H9 (cell line): ENCODE data around the gene HYAL4. TPM values are rescaled to one million over a fixed set of nuclear protein-coding genes. Genes with fewer than 3 reads are reported as not detected.

ENCODE experiments used
- DNase-seq: peaks from one replicate; pipeline ENCODE4 v3.0.0-alpha.2; 2017
- H2AFZ ChIP-seq: one replicate; pipeline ENCODE4 v1.6.1; 2013; ENCODE audit warnings: mild to moderate bottlenecking, low read length, control low read depth, moderate library complexity
- H2AK5ac ChIP-seq: 2 replicates; pipeline ENCODE4 v1.6.1; 2013; ENCODE audit warnings: low read length, control low read depth, mixed read lengths; ENCODE audit not compliant: insufficient read length
- H2BK120ac ChIP-seq: one replicate; pipeline ENCODE4 v1.6.1; 2013; ENCODE audit warnings: low read depth, mild to moderate bottlenecking, low read length, control low read depth, inconsistent platforms; ENCODE audit not compliant: poor library complexity, severe bottlenecking
- H2BK12ac ChIP-seq: 2 replicates; pipeline ENCODE4 v1.6.1; 2013; ENCODE audit warnings: low read length, control low read depth, mixed read lengths, low read depth; ENCODE audit not compliant: insufficient read length
- H2BK15ac ChIP-seq: 2 replicates; pipeline ENCODE4 v1.6.1; 2013; ENCODE audit warnings: low read depth, low read length, control low read depth
- H2BK20ac ChIP-seq: one replicate; pipeline ENCODE4 v1.6.1; 2013; ENCODE audit warnings: low read depth, mild to moderate bottlenecking, low read length, control low read depth, inconsistent platforms; ENCODE audit not compliant: poor library complexity, severe bottlenecking
- H2BK5ac ChIP-seq: 2 replicates; pipeline ENCODE4 v1.6.1; 2013; ENCODE audit warnings: low read length, control low read depth, mixed read lengths; ENCODE audit not compliant: insufficient read length
- H3K14ac ChIP-seq: 2 replicates; pipeline ENCODE4 v1.6.1; 2013; ENCODE audit warnings: low read length, control low read depth; ENCODE audit not compliant: insufficient read depth
- H3K18ac ChIP-seq: 2 replicates; pipeline ENCODE4 v1.6.1; 2013; ENCODE audit warnings: low read depth, mild to moderate bottlenecking, mixed read lengths, low read length, control low read depth; ENCODE audit not compliant: insufficient read length
- H3K23ac ChIP-seq: 2 replicates; pipeline ENCODE4 v1.6.1; 2013; ENCODE audit warnings: low read length, control low read depth, mixed read lengths, low read depth; ENCODE audit not compliant: insufficient read length
- H3K23me2 ChIP-seq: 2 replicates; pipeline ENCODE4 v1.6.1; 2013; ENCODE audit warnings: low read depth, mild to moderate bottlenecking, mixed read lengths, low read length, control low read depth; ENCODE audit not compliant: insufficient read length, poor library complexity, severe bottlenecking
- H3K27ac ChIP-seq: 2 replicates; pipeline ENCODE4 v1.5.1; 2013; ENCODE audit warnings: low read length, control low read depth, mixed read lengths, low read depth; ENCODE audit not compliant: insufficient read length
- H3K27me3 ChIP-seq: 2 replicates; pipeline ENCODE4 v1.6.1; 2013; ENCODE audit warnings: low read length, control low read depth, inconsistent platforms; ENCODE audit not compliant: insufficient read depth
- H3K4ac ChIP-seq: 2 replicates; pipeline ENCODE4 v1.6.1; 2013; ENCODE audit warnings: low read depth, mild to moderate bottlenecking, control low read depth, inconsistent platforms, low read length, moderate library complexity
- H3K4me1 ChIP-seq: 2 replicates; pipeline ENCODE4 v1.6.1; 2013; ENCODE audit warnings: low read length, control low read depth, inconsistent platforms; ENCODE audit not compliant: insufficient read depth
- H3K4me2 ChIP-seq: 2 replicates; pipeline ENCODE4 v1.6.1; 2013; ENCODE audit warnings: low read length, control low read depth, mixed read lengths; ENCODE audit not compliant: insufficient read length, insufficient read depth
- H3K56ac ChIP-seq: 2 replicates; pipeline ENCODE4 v1.6.1; 2013; ENCODE audit warnings: low read depth, mild to moderate bottlenecking, mixed read lengths, low read length, control low read depth; ENCODE audit not compliant: insufficient read length
- H3K79me1 ChIP-seq: 2 replicates; pipeline ENCODE4 v1.6.1; 2013; ENCODE audit warnings: low read depth, mild to moderate bottlenecking, moderate library complexity, low read length, control low read depth, inconsistent platforms; ENCODE audit not compliant: insufficient read depth, poor library complexity, severe bottlenecking
- H3K79me2 ChIP-seq: 2 replicates; pipeline ENCODE4 v1.6.1; 2013; ENCODE audit warnings: low read length, control low read depth, inconsistent platforms; ENCODE audit not compliant: insufficient read depth
- H3K9ac ChIP-seq: 2 replicates; pipeline ENCODE4 v1.6.1; 2013; ENCODE audit warnings: low read length, control low read depth, mixed read lengths; ENCODE audit not compliant: insufficient read length; ENCODE audit errors: extremely low read depth
- H3K9me3 ChIP-seq: one replicate; pipeline ENCODE4 v1.6.1; 2013; ENCODE audit warnings: low read depth, low read length, inconsistent platforms; ENCODE audit not compliant: control insufficient read depth
- H3T11ph ChIP-seq: one replicate; pipeline ENCODE4 v1.6.1; 2013; ENCODE audit warnings: mild to moderate bottlenecking, low read length, control low read depth, inconsistent platforms
- H4K20me1 ChIP-seq: one replicate; pipeline ENCODE4 v1.6.1; 2013; ENCODE audit not compliant: control insufficient read depth, insufficient read length, insufficient read depth
- H4K5ac ChIP-seq: 2 replicates; pipeline ENCODE4 v1.6.1; 2013; ENCODE audit warnings: low read depth, mild to moderate bottlenecking, mixed read lengths, low read length, control low read depth; ENCODE audit not compliant: insufficient read length
- H4K8ac ChIP-seq: replicated peaks from 2 replicates; pipeline ENCODE4 v1.6.1; 2013; ENCODE audit warnings: low read length, control low read depth, mixed read lengths, low read depth; ENCODE audit not compliant: insufficient read length
- H4K91ac ChIP-seq: 2 replicates; pipeline ENCODE4 v1.6.1; 2013; ENCODE audit warnings: low read depth, mild to moderate bottlenecking, moderate library complexity, mixed read lengths, low read length, control low read depth; ENCODE audit not compliant: insufficient read length
- H3K27ac Mint-ChIP-seq, 3 experiments: 2 replicates in 2 of 3; 3 replicates in 1 of 3; pipeline ENCODE4 v1.8.0; 2020 to 2021; ENCODE audit warnings: mixed read lengths in 3 of 3, mild to moderate bottlenecking in 1 of 3, moderate library complexity in 1 of 3
- H3K27me3 Mint-ChIP-seq: 2 replicates; pipeline ENCODE4 v1.8.0; 2021; ENCODE audit warnings: low read depth, mild to moderate bottlenecking, moderate library complexity, mixed read lengths
- H3K36me3 Mint-ChIP-seq, 3 experiments: 2 replicates in 2 of 3; 3 replicates in 1 of 3; pipeline ENCODE4 v1.8.0; 2020 to 2021; ENCODE audit warnings: low read depth in 3 of 3, mixed read lengths in 3 of 3; ENCODE audit not compliant: insufficient read depth in 1 of 3
- H3K4me1 Mint-ChIP-seq, 2 experiments: 2 replicates each; pipeline ENCODE4 v1.8.0; 2020; ENCODE audit warnings: mixed read lengths in 2 of 2
- H3K4me3 Mint-ChIP-seq, 2 experiments: 2 replicates in 1 of 2; 3 replicates in 1 of 2; pipeline ENCODE4 v1.8.0; 2020 to 2021; ENCODE audit warnings: mild to moderate bottlenecking in 2 of 2, mixed read lengths in 2 of 2, moderate library complexity in 1 of 2
- H3K9me3 Mint-ChIP-seq, 2 experiments: 2 replicates in 1 of 2; 3 replicates in 1 of 2; pipeline ENCODE4 v1.8.0; 2020; ENCODE audit warnings: mild to moderate bottlenecking in 2 of 2, mixed read lengths in 2 of 2, moderate library complexity in 1 of 2
- CTCF ChIP-seq: fragments of 200-600 bp; sonication (generic); conservative IDR thresholded peaks from 3 replicates; pipeline ENCODE4 v1.8.0; 2021; ENCODE audit warnings: antibody characterized with exemption, mild to moderate bottlenecking
- whole genome bisulfite sequencing: extraction: QIAGEN DNeasy Blood & Tissue Kit; methylation state at CpG from one replicate; pipeline ENCODE4 v1.1.7; 2013; ENCODE audit warnings: missing lambda C conversion rate, low lambda C conversion rate, mixed read lengths; ENCODE audit not compliant: insufficient read length; ENCODE audit errors: extremely low coverage; 5-methylcytosine and 5-hydroxymethylcytosine counted together
- total RNA-seq: library from RNA; stranded (reverse); gene quantifications from 2 replicates; pipeline ENCODE4 v1.2.1, GENCODE V29; 2021

The HYAL4 gene
- total RNA-seq, 1 experiment from 2014 or later = not detected

GRCh38 chr7:123916240-123916724 lies 71.3 kb downstream of the HYAL4 start:
- Histone ChIP-seq H3K9me3 (no peaks in the 10 kb centered on the region), H4K5ac (no peak overlapping the region), H2BK20ac (no peak overlapping the region), H3K27me3 (no peaks in the 10 kb centered on the region), H2AK5ac (no peak overlapping the region), H3K4me1 (no peaks in the 10 kb centered on the region), H4K8ac (no peak overlapping the region), H3K23me2 (no peaks in the 10 kb centered on the region), H2AFZ (no peak overlapping the region), H4K20me1 (no peaks in the 10 kb centered on the region), H3K14ac (no peak overlapping the region), H3K4me2 (no peak overlapping the region), H2BK5ac (no peak overlapping the region), H3K4ac (no peak overlapping the region), H3K79me1 (no peaks in the 10 kb centered on the region), H3K9ac (no peak overlapping the region), H3K56ac (no peak overlapping the region), H3K79me2 (no peaks in the 10 kb centered on the region), H3K23ac (no peak overlapping the region), H2BK12ac (no peak overlapping the region), H3T11ph (no peak overlapping the region), H2BK120ac (no peak overlapping the region), H3K18ac (no peak overlapping the region), H2BK15ac (no peak overlapping the region), H4K91ac (no peak overlapping the region), H3K27ac (no peak overlapping the region)
- no peaks in the 10 kb centered on the region for H3K27me3 Mint-ChIP-seq
- WGBS = no CpG with 5 or more reads among the region's 2 CpGs
- TF ChIP-seq CTCF = peak; percentile 64
- H3K4me3 Mint-ChIP-seq = no peak overlapping the region
- no peaks in the 10 kb centered on the region; a peak in 1 of 5 replicates for H3K9me3 Mint-ChIP-seq
- peak; percentile 38 for DNase-seq
- H3K36me3 Mint-ChIP-seq = peaks cover 0 to 4% (median 1%) of the 10 kb centered on the region in 3 experiments; a peak in 1 of 7 replicates
- H3K27ac Mint-ChIP-seq = peak overlapping the region in 2 of 3 experiments; percentile 59 to 60; a peak in 1 of 7 replicates
- peaks cover 7 to 10% of the 10 kb centered on the region in 2 experiments for H3K4me1 Mint-ChIP-seq
